GM10248 (cell line): ENCODE measurements around the gene TMEM229B.
"Not testable (repeated sequence)": the region's sequence is repeated elsewhere in the genome, so short reads cannot be mapped to it uniquely, and the experiment has no call there.

ENCODE experiments used
- CTCF ChIA-PET: fragments of 300-600 bp; sonication (Branson Sonifier 250); formaldehyde crosslinking; extraction: SDS; loops from one replicate; lab custom pipeline; 2021; ENCODE audit warnings: antibody characterized with exemption; lab: Yijun Ruan, JAX
- POLR2A ChIA-PET: fragments of 350-650 bp; sonication (Branson Sonifier 250); formaldehyde crosslinking; extraction: SDS; loops from one replicate; lab custom pipeline; 2020; ENCODE audit warnings: antibody characterized with exemption; lab: Yijun Ruan, JAX
- DNase-seq: peaks from one replicate; pipeline ENCODE4 v3.0.0; 2012; ENCODE audit errors: extremely low spot score
- TF ChIP-seq, protein P1 (sequence below): IDR thresholded peaks from 2 replicates; pipeline ENCODE4 v1.5.1; 2012; ENCODE audit warnings: mild to moderate bottlenecking, low read depth; ENCODE audit errors: extremely low read depth, missing control alignments, control extremely low read depth

Gene TMEM229B

GRCh38 chr14:67459336-67459735 is 29.2 kb downstream of the TMEM229B start:
- ChIA-PET CTCF (interaction anchor here (0.8 to 1.3 kb wide), 2 partner anchors 12 to 22 kb away, joined by 3 to 4 read pairs; no protein-coding TSS in a partner anchor), POLR2A (no interaction called here)
- no peak for DNase-seq
- TF ChIP-seq, protein P1, sequence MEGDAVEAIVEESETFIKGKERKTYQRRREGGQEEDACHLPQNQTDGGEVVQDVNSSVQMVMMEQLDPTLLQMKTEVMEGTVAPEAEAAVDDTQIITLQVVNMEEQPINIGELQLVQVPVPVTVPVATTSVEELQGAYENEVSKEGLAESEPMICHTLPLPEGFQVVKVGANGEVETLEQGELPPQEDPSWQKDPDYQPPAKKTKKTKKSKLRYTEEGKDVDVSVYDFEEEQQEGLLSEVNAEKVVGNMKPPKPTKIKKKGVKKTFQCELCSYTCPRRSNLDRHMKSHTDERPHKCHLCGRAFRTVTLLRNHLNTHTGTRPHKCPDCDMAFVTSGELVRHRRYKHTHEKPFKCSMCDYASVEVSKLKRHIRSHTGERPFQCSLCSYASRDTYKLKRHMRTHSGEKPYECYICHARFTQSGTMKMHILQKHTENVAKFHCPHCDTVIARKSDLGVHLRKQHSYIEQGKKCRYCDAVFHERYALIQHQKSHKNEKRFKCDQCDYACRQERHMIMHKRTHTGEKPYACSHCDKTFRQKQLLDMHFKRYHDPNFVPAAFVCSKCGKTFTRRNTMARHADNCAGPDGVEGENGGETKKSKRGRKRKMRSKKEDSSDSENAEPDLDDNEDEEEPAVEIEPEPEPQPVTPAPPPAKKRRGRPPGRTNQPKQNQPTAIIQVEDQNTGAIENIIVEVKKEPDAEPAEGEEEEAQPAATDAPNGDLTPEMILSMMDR = no peak

- DNase-seq = no peak
- ChIA-PET CTCF (interaction anchor here (0.7 to 1.7 kb wide), 7 partner anchors 9 to 125 kb away, joined by 3 to 6 read pairs (median 3); no protein-coding TSS in a partner anchor), POLR2A (no interaction called here)
- TF ChIP-seq, protein P1 = no peak
Measured at GRCh38 chr14:67457782-67458181, 30.7 kb downstream of the TMEM229B start.

DNA sequence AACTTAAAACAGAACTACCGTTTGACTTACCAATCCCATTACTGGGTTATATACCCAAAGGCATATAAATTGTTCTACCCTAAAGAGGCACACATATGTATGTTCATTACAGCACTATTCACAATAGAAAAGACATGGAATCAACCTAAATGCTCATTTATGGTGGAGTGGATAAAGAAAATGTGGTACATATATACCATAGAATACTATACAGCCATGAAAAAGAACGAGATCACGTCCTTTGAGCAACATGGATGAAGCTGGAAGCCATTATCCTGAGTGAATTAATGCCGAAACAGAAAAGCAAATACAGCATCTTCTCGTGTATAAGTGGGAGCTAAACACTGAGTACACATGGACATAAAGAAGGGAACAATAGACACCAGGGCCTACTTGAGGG is 31.8 kb downstream of the TMEM229B start:
- ChIA-PET POLR2A (no interaction called here), CTCF (interaction anchor here (1.3 to 1.7 kb wide), 2 partner anchors 8 to 126 kb away, joined by 4 to 5 read pairs; no protein-coding TSS in a partner anchor)
- DNase-seq = no peak
- TF ChIP-seq, protein P1 = no peak

DNA sequence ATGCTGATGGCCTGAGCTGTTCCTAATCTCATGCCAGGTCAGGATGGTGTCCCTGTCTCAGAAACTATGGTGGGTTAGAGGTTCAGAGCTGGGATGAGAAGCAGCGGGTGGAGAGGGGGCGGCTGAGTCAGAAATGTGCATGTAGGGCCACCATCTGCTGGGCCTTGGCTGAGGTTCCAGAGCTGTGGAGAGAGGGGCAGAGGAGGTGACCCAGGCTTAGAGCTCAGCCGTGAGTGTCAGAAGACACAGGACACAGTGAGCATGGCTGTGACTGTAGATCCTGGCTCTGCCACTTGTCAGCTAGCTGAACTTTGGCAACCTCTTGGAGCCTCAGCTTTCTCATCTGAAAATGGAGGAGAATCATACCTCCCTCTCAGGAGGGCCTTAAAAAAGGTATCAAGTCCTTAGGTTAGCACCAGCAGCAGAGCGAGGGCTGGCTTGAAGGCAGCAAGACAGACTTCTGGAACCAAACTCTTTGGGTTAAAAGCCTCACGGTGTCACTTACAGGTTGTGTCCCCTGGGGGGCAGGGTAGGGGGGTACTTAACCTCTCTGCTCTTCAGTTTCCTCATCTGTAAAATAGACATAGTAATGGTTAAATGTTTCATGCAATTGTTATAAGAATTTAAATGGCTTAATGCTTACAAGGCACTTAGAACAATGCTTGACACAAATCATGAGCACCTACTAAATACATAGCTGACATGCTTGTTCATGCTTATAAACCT is 34.8 kb downstream of the TMEM229B start:
- ChIA-PET CTCF (interaction anchor here (0.8 to 2.1 kb wide), 5 partner anchors 12 to 251 kb away, joined by 3 to 8 read pairs (median 3); no protein-coding TSS in a partner anchor), POLR2A (no interaction called here)
- TF ChIP-seq, protein P1 = no peak

DNA sequence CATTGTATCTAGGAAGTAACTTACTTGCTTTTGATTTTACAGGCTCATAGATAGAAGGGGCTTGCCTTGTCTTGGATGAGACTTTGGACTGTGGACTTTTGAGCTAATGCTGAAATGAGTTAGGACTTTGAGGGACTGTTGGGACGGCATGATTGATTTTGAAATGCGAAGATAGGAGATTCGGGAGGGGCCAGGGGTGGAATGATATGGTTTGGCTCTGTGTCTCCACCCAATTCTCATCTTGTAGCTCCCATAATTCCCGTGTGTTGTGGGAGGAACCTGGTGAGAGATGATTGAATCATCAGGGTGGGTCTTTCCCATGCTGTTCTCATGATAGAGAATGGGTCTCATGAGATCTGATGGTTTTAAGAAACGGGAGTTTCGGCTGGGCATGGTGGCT is 36.9 kb downstream of the TMEM229B start:
- CTCF ChIA-PET = interaction anchor here (1.3 kb wide), 1 partner anchor 25 kb away, joined by 5 read pairs; no protein-coding TSS in a partner anchor
- POLR2A ChIA-PET, DNase-seq: not testable (repeated sequence)

More for the DNA sequence above, 34.8 kb downstream of the TMEM229B start:
- no peak for DNase-seq

- TF ChIP-seq, protein P1 = no peak
- ChIA-PET CTCF (interaction anchor here (1.1 to 3.6 kb wide), 3 partner anchors 8 to 21 kb away, joined by 3 to 17 read pairs (median 4); no protein-coding TSS in a partner anchor), POLR2A (no interaction called here)
- no peak for DNase-seq
Measured at GRCh38 chr14:67449096-67449495, 39.4 kb downstream of the TMEM229B start.

DNA sequence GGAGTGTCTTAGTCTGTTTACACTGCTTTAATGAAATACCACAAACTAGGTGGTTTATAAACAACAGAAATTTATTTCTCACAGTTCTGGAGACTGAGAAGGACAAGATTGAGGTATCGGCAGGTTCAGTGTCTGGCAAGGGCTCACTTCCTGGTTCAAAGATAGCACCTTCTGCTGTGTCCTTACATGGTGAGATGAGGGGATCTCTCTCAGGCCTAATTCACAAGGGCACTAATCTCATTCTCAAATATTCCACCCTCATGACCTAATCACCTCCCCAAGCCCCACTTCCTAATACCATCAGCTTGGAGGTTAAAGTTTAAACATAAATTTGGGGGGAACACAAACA is 41.5 kb downstream of the TMEM229B start:
- ChIA-PET CTCF (interaction anchor here (0.7 to 3.6 kb wide), 5 partner anchors 8 to 79 kb away, joined by 3 to 17 read pairs (median 3); no protein-coding TSS in a partner anchor), POLR2A (no interaction called here)
- no peak for DNase-seq
- TF ChIP-seq, protein P1 = no peak
